ENCODE results near the gene USP10. TPM values are rescaled to one million over a fixed set of nuclear protein-coding genes. Genes with fewer than 3 reads are reported as not detected.

The USP10 gene
- total RNA-seq, 4 donors from 2014 or later: 23.6 to 56.8 (median 45.4) TPM

- TF ChIP-seq POLR2AphosphoS5 (IDR thresholded peaks at IDR 0.05) (no peak), CTCF (IDR thresholded peaks at IDR 0.05) (no peak), EP300 (IDR thresholded peaks at IDR 0.05; ENCODE audit: low read depth) (no peak), POLR2A (IDR thresholded peaks at IDR 0.05) (no peak)
- Histone ChIP-seq H3K4me3 (no peak overlapping the region), H3K4me1 (peaks cover 0 to 12% (median 8%) of the 10 kb centered on the region in 4 donors), H3K9me3 (no peaks in the 10 kb centered on the region), H3K27me3 (no peaks in the 10 kb centered on the region), H3K27ac (peak overlapping the region; percentile 4 to 50 (median 31)), H3K36me3 (peaks cover 0 to 10% (median 0%) of the 10 kb centered on the region in 4 donors)
- intact Hi-C loops (cut with DNase I; ENCODE audit: low total_unique reads): no loop called here
- in situ Hi-C loops (cut with MboI; ENCODE audit: low pct_ligation_motif_present in 1 of 4, low pct_unique_long_range_greater_than_20kb in 1 of 4, low sequenced_read_pairs in 3 of 4): loop anchor here (5.0 to 10.0 kb wide), 3 partner anchors 205 to 215 kb away; no protein-coding TSS in a partner anchor
- DNase-seq: no peak
- 87 to 91% methylated on average over 3 of the region's 3 CpGs for WGBS, 2 donors (ENCODE audit: low coverage in 1 of 2)
These were observed 60.1 kb downstream of the USP10 start for GRCh38 chr16:84759906-84760305.

DNA sequence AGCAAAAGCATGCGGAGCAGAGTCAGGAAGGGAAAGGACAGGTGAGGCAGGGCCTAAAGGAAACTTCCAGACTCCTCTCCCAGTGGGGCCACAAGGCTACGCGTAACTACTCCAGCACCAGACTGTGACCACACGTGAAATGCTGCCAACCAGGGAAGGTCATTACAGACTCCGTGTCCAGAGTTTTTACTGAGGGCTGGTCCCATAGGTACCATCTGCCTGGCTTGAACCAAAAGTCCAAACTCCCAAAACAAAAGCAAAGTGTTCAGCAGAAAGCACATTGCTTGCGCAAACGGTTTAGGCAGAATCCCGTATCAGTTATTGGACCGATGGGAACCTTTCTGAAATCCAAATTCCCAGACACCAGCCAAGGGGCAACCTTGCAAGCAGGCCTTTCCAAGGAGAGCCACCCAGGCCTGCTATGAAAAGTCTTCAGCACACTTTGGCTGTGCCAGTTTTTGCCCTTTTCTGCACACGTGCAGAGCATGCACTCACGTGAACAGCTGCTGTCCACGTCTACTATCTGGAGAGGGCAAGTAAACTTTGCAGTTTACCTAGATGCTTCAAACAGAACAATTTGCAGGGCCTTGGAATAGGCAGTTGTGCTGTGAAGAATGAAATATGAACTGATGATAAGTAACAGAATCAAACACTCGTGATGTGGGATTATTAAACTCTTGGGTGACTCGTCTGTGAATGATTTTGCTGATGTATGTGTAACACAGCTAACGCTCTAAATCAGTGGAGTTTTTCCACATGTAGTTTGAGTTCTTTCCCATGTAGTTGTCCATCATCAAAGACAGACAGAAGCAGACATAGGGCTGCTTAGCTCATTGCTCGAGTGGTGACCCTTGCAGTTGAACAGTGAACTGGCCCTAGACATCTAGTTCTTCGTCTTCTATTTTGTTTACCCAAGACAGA, 61.9 kb downstream of the USP10 start:
- H3K36me3 ChIP-seq: peaks cover 0 to 14% (median 6%) of the 10 kb centered on the region in 4 donors
- DNase-seq: no peak

DNA sequence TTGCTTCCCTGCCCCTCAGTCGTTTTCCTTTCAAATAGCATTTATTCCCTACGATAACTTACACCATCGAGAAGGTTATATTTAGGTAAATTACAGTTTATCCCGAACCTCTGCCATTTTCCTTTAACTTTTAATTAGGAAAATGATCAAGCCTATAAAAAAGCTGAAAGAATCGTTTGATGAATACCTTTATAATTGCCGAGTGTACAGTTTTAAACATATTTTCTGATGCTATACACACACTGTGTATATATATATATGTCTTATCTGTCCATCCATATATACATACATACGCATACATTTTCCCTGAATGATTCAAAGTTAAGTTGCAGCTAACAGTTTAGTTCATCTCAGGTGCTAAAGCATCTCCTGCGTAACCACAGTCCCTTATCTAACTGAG, 63.4 kb downstream of the USP10 start:
- in situ Hi-C loops (cut with MboI; ENCODE audit: low pct_ligation_motif_present in 1 of 4, low pct_unique_long_range_greater_than_20kb in 1 of 4, low sequenced_read_pairs in 3 of 4): no loop called here
- 91 to 96% methylated on average over 8 of the region's 8 CpGs for WGBS, 2 donors (ENCODE audit: low coverage in 1 of 2)
- H3K4me3 ChIP-seq: no peak overlapping the region
- H3K27me3 ChIP-seq: no peaks in the 10 kb centered on the region
- H3K27ac ChIP-seq: no peak overlapping the region
- peaks cover 0 to 12% (median 5%) of the 10 kb centered on the region in 4 donors for H3K4me1 ChIP-seq
- H3K9me3 ChIP-seq: no peaks in the 10 kb centered on the region
- peaks cover 0 to 14% (median 7%) of the 10 kb centered on the region in 4 donors for H3K36me3 ChIP-seq
- intact Hi-C loops (cut with DNase I; ENCODE audit: low total_unique reads): no loop called here
- DNase-seq: no peak
- no peak for TF ChIP-seq POLR2A (IDR thresholded peaks at IDR 0.05)
- TF ChIP-seq EP300 (IDR thresholded peaks at IDR 0.05; ENCODE audit: low read depth): no peak
- no peak for TF ChIP-seq POLR2AphosphoS5 (IDR thresholded peaks at IDR 0.05)
- no peak for TF ChIP-seq CTCF (IDR thresholded peaks at IDR 0.05)

More for the DNA sequence above, 61.9 kb downstream of the USP10 start:
- Histone ChIP-seq H3K27me3 (no peaks in the 10 kb centered on the region), H3K4me3 (no peak overlapping the region), H3K27ac (no peak overlapping the region), H3K9me3 (no peaks in the 10 kb centered on the region), H3K4me1 (peaks cover 0 to 11% (median 4%) of the 10 kb centered on the region in 4 donors)
- in situ Hi-C loops (cut with MboI; ENCODE audit: low pct_ligation_motif_present in 1 of 4, low pct_unique_long_range_greater_than_20kb in 1 of 4, low sequenced_read_pairs in 3 of 4): no loop called here
- intact Hi-C loops (cut with DNase I; ENCODE audit: low total_unique reads): no loop called here
- WGBS, 2 donors (ENCODE audit: low coverage in 1 of 2): 85 to 93% methylated on average over 3 to 17 of the region's 17 CpGs
- no peak for TF ChIP-seq POLR2AphosphoS5 (IDR thresholded peaks at IDR 0.05)
- TF ChIP-seq EP300 (IDR thresholded peaks at IDR 0.05; ENCODE audit: low read depth): no peak
- TF ChIP-seq POLR2A (IDR thresholded peaks at IDR 0.05): no peak
- TF ChIP-seq CTCF (IDR thresholded peaks at IDR 0.05): no peak

GRCh38 chr16:84763629-84764028, 63.8 kb downstream of the USP10 start:
- intact Hi-C loops (cut with DNase I; ENCODE audit: low total_unique reads): no loop called here
- WGBS, 2 donors (ENCODE audit: low coverage in 1 of 2): 94% methylated on average over 17 of the region's 17 CpGs; no CpG with 5 or more reads in 1 of the 2 donors
- Histone ChIP-seq H3K4me3 (no peak overlapping the region), H3K27ac (no peak overlapping the region), H3K36me3 (peaks cover 0 to 18% (median 7%) of the 10 kb centered on the region in 4 donors), H3K4me1 (peaks cover 0 to 9% (median 3%) of the 10 kb centered on the region in 4 donors), H3K27me3 (no peaks in the 10 kb centered on the region), H3K9me3 (no peaks in the 10 kb centered on the region)
- TF ChIP-seq POLR2A (IDR thresholded peaks at IDR 0.05) (no peak), POLR2AphosphoS5 (IDR thresholded peaks at IDR 0.05) (no peak)
- DNase-seq: no peak
- in situ Hi-C loops (cut with MboI; ENCODE audit: low pct_ligation_motif_present in 1 of 4, low pct_unique_long_range_greater_than_20kb in 1 of 4, low sequenced_read_pairs in 3 of 4): no loop called here

Measured in transverse colon (tissue), 4 donors.